PFSK-1 (cell line): Measurements from ENCODE around the gene CENPU.

ENCODE experiments used
- FOXP2 ChIP-seq: optimal IDR thresholded peaks from 2 replicates; pipeline ENCODE3; 2011; ENCODE audit warnings: borderline replicate concordance, control low read depth, inconsistent platforms; ENCODE audit not compliant: insufficient read depth; ENCODE audit errors: extremely low read length, extremely low read depth
- POLR2AphosphoS5 ChIP-seq: IDR thresholded peaks from 2 replicates; pipeline ENCODE4 v1.6.1; 2012; ENCODE audit warnings: low read depth, mild to moderate bottlenecking, control low read depth, low read length, moderate library complexity
- REST ChIP-seq, 2 experiments: IDR thresholded peaks; 2 replicates each; pipeline versions ENCODE4 v1.6.1 to v1.8.0; 2011 to 2012; ENCODE audit warnings: low read depth in 2 of 2, low read length in 2 of 2, control low read depth in 1 of 2, inconsistent platforms in 1 of 2, mild to moderate bottlenecking in 1 of 2, moderate library complexity in 1 of 2; ENCODE audit not compliant: insufficient read depth in 1 of 2
- SIN3A ChIP-seq: IDR thresholded peaks from 2 replicates; pipeline ENCODE4 v1.6.1; 2012; ENCODE audit warnings: mild to moderate bottlenecking, low read length, moderate library complexity, borderline replicate concordance; ENCODE audit not compliant: insufficient read depth
- TAF1 ChIP-seq: IDR thresholded peaks from 2 replicates; pipeline ENCODE4 v1.6.1; 2012; ENCODE audit warnings: low read length, control low read depth, borderline replicate concordance; ENCODE audit not compliant: insufficient read depth

CENPU gene

GRCh38 chr4:184743650-184744049, 9.8 kb upstream of the CENPU start:
- TF ChIP-seq SIN3A, result no peak
- TF ChIP-seq REST (IDR thresholded peaks at IDR 0.05; ENCODE audit: insufficient read depth in 1 of 2, low read depth in 2 of 2, low read length in 2 of 2), result no peak
- no peak for TF ChIP-seq FOXP2
- no peak for TF ChIP-seq TAF1
- TF ChIP-seq POLR2AphosphoS5, result no peak

GRCh38 chr4:184740980-184741391, 7.1 kb upstream of the CENPU start:
- no peak for TF ChIP-seq POLR2AphosphoS5
- TF ChIP-seq SIN3A, result no peak
- TF ChIP-seq FOXP2, result no peak
- no peak for TF ChIP-seq TAF1
- no peak for TF ChIP-seq REST (IDR thresholded peaks at IDR 0.05; ENCODE audit: insufficient read depth in 1 of 2, low read depth in 2 of 2, low read length in 2 of 2)

- no peak for TF ChIP-seq TAF1
- TF ChIP-seq REST (IDR thresholded peaks at IDR 0.05; ENCODE audit: insufficient read depth in 1 of 2, low read depth in 2 of 2, low read length in 2 of 2), result no peak
- no peak for TF ChIP-seq SIN3A
- TF ChIP-seq FOXP2, result no peak
Observed at GRCh38 chr4:184734758-184735157, 862 bp upstream of the CENPU start.

- TF ChIP-seq FOXP2 (no peak), POLR2AphosphoS5 (no peak), REST (IDR thresholded peaks at IDR 0.05; ENCODE audit: insufficient read depth in 1 of 2, low read depth in 2 of 2, low read length in 2 of 2) (no peak), SIN3A (no peak), TAF1 (no peak)
Observed at GRCh38 chr4:184732126-184732525, 1.8 kb downstream of the CENPU start.

- TF ChIP-seq POLR2AphosphoS5, result no peak
- TF ChIP-seq REST (IDR thresholded peaks at IDR 0.05; ENCODE audit: insufficient read depth in 1 of 2, low read depth in 2 of 2, low read length in 2 of 2), result no peak
- TF ChIP-seq TAF1, result no peak
- TF ChIP-seq FOXP2, result no peak
- no peak for TF ChIP-seq SIN3A
Observed at GRCh38 chr4:184731056-184731455, 2.8 kb downstream of the CENPU start.
